GM12878 (cell line): ENCODE data around the gene TBRG4. TPM values are rescaled to one million over a fixed set of nuclear protein-coding genes. Genes with fewer than 3 reads are reported as not detected.

Experiments
- ATAC-seq: fragments of 200-7000 bp; cut with Tn5 transposase; 3 replicates; pipeline ENCODE4 v1.9.1; 2020; ENCODE audit warnings: mild to moderate bottlenecking, moderate library complexity
- BruUV-seq: library from RNA; stranded (reverse); fragments of 400-500 nt; replicated peaks from 2 replicates; lab custom pipeline; 2021; lab: Mats Ljungman, UMichigan
- CTCF ChIA-PET: fragments of 300-600 bp; sonication (Branson Sonifier 250); formaldehyde crosslinking; extraction: SDS; loops from one replicate; lab custom pipeline; 2021; ENCODE audit warnings: inconsistent platforms; lab: Yijun Ruan, JAX
- POLR2A ChIA-PET: fragments of 350-600 bp; formaldehyde crosslinking; extraction: SDS; loops from one replicate; lab custom pipeline; 2021; ENCODE audit warnings: inconsistent platforms; lab: Charles Lee
- RAD21 ChIA-PET: fragments of 300-600 bp; sonication (Branson Sonifier 250); formaldehyde crosslinking; loops from one replicate; lab custom pipeline; 2023; ENCODE audit warnings: antibody characterized with exemption; ENCODE audit not compliant: unreplicated experiment; lab: Charles Lee
- SMC1A ChIA-PET: fragments of 300-600 bp; sonication (Branson Sonifier 250); formaldehyde crosslinking; loops from one replicate; lab custom pipeline; 2023; ENCODE audit not compliant: unreplicated experiment, uncharacterized antibody; lab: Charles Lee
- DNase-seq: peaks from one replicate; pipeline ENCODE4 v3.0.0-alpha.2; 2011; ENCODE audit warnings: low read depth, low spot score
- FAIRE-seq: peaks from 3 replicates; lab custom pipeline; 2011; peaks lifted over from hg19 to GRCh38; lab: Jason Lieb, UNC
- H2AFZ ChIP-seq: 2 replicates; pipeline ENCODE4 v1.6.0; 2011; ENCODE audit warnings: low read depth, low read length, control low read depth; ENCODE audit not compliant: control insufficient read depth
- H3K27ac ChIP-seq: 2 replicates; pipeline ENCODE4 v1.5.1; 2011; ENCODE audit warnings: control low read depth; ENCODE audit not compliant: control insufficient read depth, insufficient read depth
- H3K27me3 ChIP-seq, 2 experiments: replicated peaks in 1 of 2; 2 replicates each; pipeline versions ENCODE4 v1.6.0 to v1.6.1; 2011; ENCODE audit warnings: low read length in 1 of 2; ENCODE audit not compliant: control insufficient read depth in 2 of 2, insufficient read depth in 2 of 2
- H3K36me3 ChIP-seq, 2 experiments: 2 replicates each; pipeline ENCODE4 v1.5.1; 2011; ENCODE audit warnings: low read length in 1 of 2; ENCODE audit not compliant: control insufficient read depth in 2 of 2, insufficient read depth in 2 of 2
- H3K4me1 ChIP-seq: 2 replicates; pipeline ENCODE4 v1.6.1; 2011; ENCODE audit warnings: mild to moderate bottlenecking, low read length, moderate library complexity, mixed read lengths; ENCODE audit not compliant: control insufficient read depth, insufficient read depth
- H3K4me2 ChIP-seq: 2 replicates; pipeline ENCODE4 v1.6.0; 2011; ENCODE audit warnings: control low read depth; ENCODE audit not compliant: control insufficient read depth, insufficient read depth
- H3K4me3 ChIP-seq: fragments of 200-600 bp; sonication (generic); 2 replicates; pipeline ENCODE4 v1.5.1; 2016
- H3K79me2 ChIP-seq: 2 replicates; pipeline ENCODE4 v1.6.0; 2011; ENCODE audit warnings: low read length; ENCODE audit not compliant: control insufficient read depth, insufficient read depth
- H3K9ac ChIP-seq: 2 replicates; pipeline ENCODE4 v1.8.0; 2011; ENCODE audit warnings: low read length, control low read depth, mixed read lengths; ENCODE audit not compliant: control insufficient read depth, insufficient read depth
- H3K9me3 ChIP-seq: replicated peaks from 3 replicates; pipeline ENCODE4 v1.5.1; 2011; ENCODE audit warnings: mild to moderate bottlenecking, low read length; ENCODE audit not compliant: control insufficient read depth, insufficient read depth
- H4K20me1 ChIP-seq: 2 replicates; pipeline ENCODE4 v1.6.0; 2011; ENCODE audit not compliant: control insufficient read depth, insufficient read depth
- ASH2L ChIP-seq: fragments of 300-600, 200-600 bp; sonication (generic); IDR thresholded peaks from 2 replicates; pipeline ENCODE4 v1.6.1; 2017; ENCODE audit warnings: low read depth, mild to moderate bottlenecking, borderline replicate concordance
- DPF2 ChIP-seq: fragments of 450-650 bp; IDR thresholded peaks from 2 replicates; pipeline ENCODE4 v1.6.1; 2017; ENCODE audit warnings: mild to moderate bottlenecking
- IRF4 ChIP-seq: IDR thresholded peaks from 2 replicates; pipeline ENCODE4 v1.6.1; 2011; ENCODE audit warnings: low read depth, low read length
- PAX8 ChIP-seq: fragments of 450-650 bp; IDR thresholded peaks from 2 replicates; pipeline ENCODE4 v1.6.1; 2017; ENCODE audit warnings: mild to moderate bottlenecking, moderate library complexity
- RAD21 ChIP-seq: IDR thresholded peaks from 2 replicates; pipeline ENCODE4 v1.6.1; 2011; ENCODE audit warnings: mild to moderate bottlenecking, low read depth, low read length, moderate library complexity; ENCODE audit not compliant: insufficient read depth
- STAT3 ChIP-seq: IDR thresholded peaks from 2 replicates; pipeline ENCODE4 v1.6.1; 2011; ENCODE audit warnings: low read depth, low read length, improper control_type of control experiment
- WGBS: methylation state at CpG from one replicate; pipeline ENCODE4 v1.1.6; 2016; ENCODE audit warnings: low lambda C conversion rate; ENCODE audit not compliant: insufficient replicate concordance, insufficient coverage; ENCODE audit errors: missing lambda C conversion rate; 5-methylcytosine and 5-hydroxymethylcytosine counted together
- in situ Hi-C: fragments of 300-500 bp; cut with MboI; formaldehyde crosslinking; loops from 9 replicates; pipeline ENCODE4 v1.14.3; 2018; ENCODE audit warnings: mixed read lengths
- intact Hi-C: fragments of 100-400 bp; cut with micrococcal nuclease; formaldehyde crosslinking; loops from one replicate; pipeline ENCODE4 v1.14.2; 2022; ENCODE audit not compliant: unreplicated experiment
- polyA plus RNA-seq, 11 experiments: library from polyadenylated mRNA; depleted of rRNA in 4 of 11; unstranded in 6 of 11; stranded (reverse) in 5 of 11; fragments of >200 nt; fragmentation: Nextera tagmentation in 4 of 11; fragmentation: Illumina TruSeq in 1 of 11; extraction: Ambion mirVana in 4 of 11; extraction: Trizol in 1 of 11; gene quantifications; 1 replicate in 1 of 11; 2 replicates in 10 of 11; pipeline versions ENCODE4 v1.2.1 to v1.2.3, GENCODE V29; 2011 to 2016; ENCODE audit warnings: inconsistent platforms in 2 of 11, missing spikeins in 2 of 11, low read depth in 1 of 11
- total RNA-seq, 4 experiments: library from RNA; depleted of rRNA in 3 of 4; stranded (reverse); fragments of >200 nt in 3 of 4; fragmentation: Illumina TruSeq in 1 of 4; extraction: Trizol in 1 of 4; gene quantifications; 2 replicates each; pipeline versions ENCODE4 v1.2.1 to v1.2.3, GENCODE V29; 2013 to 2021
- TF ChIP-seq, protein P1 (sequence below): IDR thresholded peaks from 2 replicates; pipeline ENCODE4 v1.6.1; 2012; ENCODE audit warnings: low read length, inconsistent platforms
- TF ChIP-seq, protein P2 (sequence below): fragments of 450-650 bp; IDR thresholded peaks from 2 replicates; pipeline ENCODE4 v1.6.1; 2017; ENCODE audit warnings: antibody characterized with exemption, mild to moderate bottlenecking, moderate library complexity

Gene TBRG4
- total and polyA plus RNA-seq, 10 of the 15 experiments (the other 5 are each of a cell fraction or from before 2014, with no cell fraction given) = 8.4 to 130 (median 118) TPM

DNA sequence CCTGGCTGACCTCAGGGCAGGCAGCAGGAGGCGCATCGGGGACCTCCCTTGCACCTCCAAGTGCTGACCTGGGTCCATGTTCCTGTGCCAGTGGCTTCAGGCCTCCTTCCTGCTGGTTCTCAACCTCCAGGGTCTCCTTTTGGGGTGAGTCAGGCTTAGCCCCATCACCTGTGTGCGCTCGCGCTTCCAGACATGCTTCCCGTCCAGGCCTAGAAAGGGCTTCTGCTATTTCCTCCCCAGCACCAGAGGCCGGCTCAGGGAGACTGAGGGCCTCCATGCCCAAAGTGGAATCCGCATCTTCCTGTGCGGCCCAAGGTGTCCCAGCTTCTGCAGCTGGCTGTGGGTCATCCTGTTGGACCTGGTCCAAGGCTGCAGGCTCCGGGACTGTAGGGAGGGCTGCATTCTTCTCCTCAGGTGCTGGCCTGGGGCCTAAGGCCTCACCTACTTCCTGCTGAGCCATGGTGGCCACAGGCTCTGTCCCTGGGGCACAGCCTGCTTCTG lies 28.6 kb downstream of the TBRG4 start:
- POLR2A ChIA-PET = no interaction called here
- no peaks in the 10 kb centered on the region for H3K36me3 ChIP-seq
- DNase-seq = no peak
- FAIRE-seq = no peak
- RAD21 ChIA-PET = no interaction called here
- no peak overlapping the region for H3K4me2 ChIP-seq
- in situ Hi-C loops (no loop called here), intact Hi-C loops (no loop called here)
- CTCF ChIA-PET = no interaction called here
- H3K9me3 ChIP-seq = no peaks in the 10 kb centered on the region
- peaks cover under 1% of the 10 kb centered on the region in 2 experiments; a peak in 2 of 4 replicates for H3K27me3 ChIP-seq
- no TSS peak for BruUV-seq
- no peak overlapping the region for H3K4me3 ChIP-seq
- H2AFZ ChIP-seq = no peak overlapping the region
- no peak overlapping the region for H3K9ac ChIP-seq
- 94% methylated on average over 10 of the region's 10 CpGs for WGBS
- no peak overlapping the region for H3K27ac ChIP-seq
- H3K4me1 ChIP-seq = no peaks in the 10 kb centered on the region
- TF ChIP-seq PAX8 = no peak
- no peak for TF ChIP-seq STAT3
- TF ChIP-seq IRF4 = no peak
- TF ChIP-seq, protein P1, sequence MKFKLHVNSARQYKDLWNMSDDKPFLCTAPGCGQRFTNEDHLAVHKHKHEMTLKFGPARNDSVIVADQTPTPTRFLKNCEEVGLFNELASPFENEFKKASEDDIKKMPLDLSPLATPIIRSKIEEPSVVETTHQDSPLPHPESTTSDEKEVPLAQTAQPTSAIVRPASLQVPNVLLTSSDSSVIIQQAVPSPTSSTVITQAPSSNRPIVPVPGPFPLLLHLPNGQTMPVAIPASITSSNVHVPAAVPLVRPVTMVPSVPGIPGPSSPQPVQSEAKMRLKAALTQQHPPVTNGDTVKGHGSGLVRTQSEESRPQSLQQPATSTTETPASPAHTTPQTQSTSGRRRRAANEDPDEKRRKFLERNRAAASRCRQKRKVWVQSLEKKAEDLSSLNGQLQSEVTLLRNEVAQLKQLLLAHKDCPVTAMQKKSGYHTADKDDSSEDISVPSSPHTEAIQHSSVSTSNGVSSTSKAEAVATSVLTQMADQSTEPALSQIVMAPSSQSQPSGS = no peak
- TF ChIP-seq, protein P2, sequence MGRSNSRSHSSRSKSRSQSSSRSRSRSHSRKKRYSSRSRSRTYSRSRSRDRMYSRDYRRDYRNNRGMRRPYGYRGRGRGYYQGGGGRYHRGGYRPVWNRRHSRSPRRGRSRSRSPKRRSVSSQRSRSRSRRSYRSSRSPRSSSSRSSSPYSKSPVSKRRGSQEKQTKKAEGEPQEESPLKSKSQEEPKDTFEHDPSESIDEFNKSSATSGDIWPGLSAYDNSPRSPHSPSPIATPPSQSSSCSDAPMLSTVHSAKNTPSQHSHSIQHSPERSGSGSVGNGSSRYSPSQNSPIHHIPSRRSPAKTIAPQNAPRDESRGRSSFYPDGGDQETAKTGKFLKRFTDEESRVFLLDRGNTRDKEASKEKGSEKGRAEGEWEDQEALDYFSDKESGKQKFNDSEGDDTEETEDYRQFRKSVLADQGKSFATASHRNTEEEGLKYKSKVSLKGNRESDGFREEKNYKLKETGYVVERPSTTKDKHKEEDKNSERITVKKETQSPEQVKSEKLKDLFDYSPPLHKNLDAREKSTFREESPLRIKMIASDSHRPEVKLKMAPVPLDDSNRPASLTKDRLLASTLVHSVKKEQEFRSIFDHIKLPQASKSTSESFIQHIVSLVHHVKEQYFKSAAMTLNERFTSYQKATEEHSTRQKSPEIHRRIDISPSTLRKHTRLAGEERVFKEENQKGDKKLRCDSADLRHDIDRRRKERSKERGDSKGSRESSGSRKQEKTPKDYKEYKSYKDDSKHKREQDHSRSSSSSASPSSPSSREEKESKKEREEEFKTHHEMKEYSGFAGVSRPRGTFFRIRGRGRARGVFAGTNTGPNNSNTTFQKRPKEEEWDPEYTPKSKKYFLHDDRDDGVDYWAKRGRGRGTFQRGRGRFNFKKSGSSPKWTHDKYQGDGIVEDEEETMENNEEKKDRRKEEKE = no peak
- TF ChIP-seq DPF2 = no peak
- no peak for TF ChIP-seq RAD21
- TF ChIP-seq ASH2L = no peak
- TF ChIP-seq, all 136 proteins: peak for 0
- Histone ChIP-seq H4K20me1 (no peaks in the 10 kb centered on the region), H3K79me2 (no peaks in the 10 kb centered on the region)
- ATAC-seq = no peak
- SMC1A ChIA-PET = no interaction called here
